ENCODE results near the gene PTGR3.

PTGR3 gene

DNA sequence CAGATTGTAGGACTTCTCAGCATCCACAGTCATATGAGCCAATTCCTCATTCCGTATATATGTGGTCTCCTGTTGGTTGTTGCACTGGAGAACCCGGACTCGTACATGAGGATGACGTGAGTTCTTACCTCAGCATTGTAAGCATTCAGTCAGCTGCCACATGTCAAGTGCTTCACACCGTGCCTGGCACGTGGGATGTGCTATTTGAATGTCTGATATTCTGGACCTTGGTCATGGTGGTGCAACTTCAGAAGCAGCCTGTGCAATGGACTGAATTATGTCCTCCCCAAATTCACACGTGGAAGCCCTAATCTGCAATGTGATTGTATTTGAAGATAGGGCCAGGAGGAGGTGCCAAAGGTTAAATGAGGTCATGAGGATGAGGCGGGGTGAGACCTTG, 32.1 kb downstream of the PTGR3 start:
- TF ChIP-seq ZNF501 (tag by site-specific recombination; IDR thresholded peaks at IDR 0.05): no peak
- no peak for TF ChIP-seq ZNF366 (tag by site-specific recombination; conservative IDR thresholded peaks at IDR 0.05)
- TF ChIP-seq ZNF169 (tag by site-specific recombination; IDR thresholded peaks at IDR 0.05): no peak
- TF ChIP-seq ZNF174 (tag by site-specific recombination; IDR thresholded peaks at IDR 0.05): no peak
- TF ChIP-seq ZSCAN30 (tag by site-specific recombination; IDR thresholded peaks at IDR 0.05): no peak
- TF ChIP-seq ZNF19 (tag by site-specific recombination; IDR thresholded peaks at IDR 0.05; ENCODE audit: low read depth): no peak
- TF ChIP-seq ZNF548 (tag by site-specific recombination; IDR thresholded peaks at IDR 0.05): no peak
- TF ChIP-seq, protein P1, sequence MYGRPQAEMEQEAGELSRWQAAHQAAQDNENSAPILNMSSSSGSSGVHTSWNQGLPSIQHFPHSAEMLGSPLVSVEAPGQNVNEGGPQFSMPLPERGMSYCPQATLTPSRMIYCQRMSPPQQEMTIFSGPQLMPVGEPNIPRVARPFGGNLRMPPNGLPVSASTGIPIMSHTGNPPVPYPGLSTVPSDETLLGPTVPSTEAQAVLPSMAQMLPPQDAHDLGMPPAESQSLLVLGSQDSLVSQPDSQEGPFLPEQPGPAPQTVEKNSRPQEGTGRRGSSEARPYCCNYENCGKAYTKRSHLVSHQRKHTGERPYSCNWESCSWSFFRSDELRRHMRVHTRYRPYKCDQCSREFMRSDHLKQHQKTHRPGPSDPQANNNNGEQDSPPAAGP (tag by site-specific recombination; IDR thresholded peaks at IDR 0.05): no peak
- no peak for TF ChIP-seq ZNF785 (tag by site-specific recombination; IDR thresholded peaks at IDR 0.05)
- TF ChIP-seq ZNF138 (tag by site-specific recombination; IDR thresholded peaks at IDR 0.05; ENCODE audit: borderline replicate concordance): no peak
- TF ChIP-seq, protein P2, sequence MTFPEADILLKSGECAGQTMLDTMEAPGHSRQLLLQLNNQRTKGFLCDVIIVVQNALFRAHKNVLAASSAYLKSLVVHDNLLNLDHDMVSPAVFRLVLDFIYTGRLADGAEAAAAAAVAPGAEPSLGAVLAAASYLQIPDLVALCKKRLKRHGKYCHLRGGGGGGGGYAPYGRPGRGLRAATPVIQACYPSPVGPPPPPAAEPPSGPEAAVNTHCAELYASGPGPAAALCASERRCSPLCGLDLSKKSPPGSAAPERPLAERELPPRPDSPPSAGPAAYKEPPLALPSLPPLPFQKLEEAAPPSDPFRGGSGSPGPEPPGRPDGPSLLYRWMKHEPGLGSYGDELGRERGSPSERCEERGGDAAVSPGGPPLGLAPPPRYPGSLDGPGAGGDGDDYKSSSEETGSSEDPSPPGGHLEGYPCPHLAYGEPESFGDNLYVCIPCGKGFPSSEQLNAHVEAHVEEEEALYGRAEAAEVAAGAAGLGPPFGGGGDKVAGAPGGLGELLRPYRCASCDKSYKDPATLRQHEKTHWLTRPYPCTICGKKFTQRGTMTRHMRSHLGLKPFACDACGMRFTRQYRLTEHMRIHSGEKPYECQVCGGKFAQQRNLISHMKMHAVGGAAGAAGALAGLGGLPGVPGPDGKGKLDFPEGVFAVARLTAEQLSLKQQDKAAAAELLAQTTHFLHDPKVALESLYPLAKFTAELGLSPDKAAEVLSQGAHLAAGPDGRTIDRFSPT (tag by site-specific recombination; IDR thresholded peaks at IDR 0.05): no peak
- TF ChIP-seq ZNF341 (tag by site-specific recombination; IDR thresholded peaks at IDR 0.05; ENCODE audit: low read depth): no peak
- no peak for TF ChIP-seq KLF9 (tag by site-specific recombination; IDR thresholded peaks at IDR 0.05; ENCODE audit: low read depth)
- TF ChIP-seq ZNF596 (tag by site-specific recombination; IDR thresholded peaks at IDR 0.05): no peak
- TF ChIP-seq ZNF302 (tag by site-specific recombination; IDR thresholded peaks at IDR 0.05; ENCODE audit: low read depth): no peak
- TF ChIP-seq ZNF114 (tag by site-specific recombination; IDR thresholded peaks at IDR 0.05): no peak
- no peak for TF ChIP-seq ZNF24 (tag by site-specific recombination; IDR thresholded peaks at IDR 0.05)
- CTCF ChIA-PET: interaction anchor here (0.6 kb wide), 1 partner anchor 296 kb away, joined by 3 read pairs; no protein-coding TSS in a partner anchor
- Histone ChIP-seq H3K27ac (ENCODE audit: extremely low read depth, low read depth, low read length) (no peak overlapping the region), H3K4me1 (ENCODE audit: control insufficient read depth, insufficient read depth, low read length) (no peaks in the 10 kb centered on the region), H3K36me3 (ENCODE audit: control insufficient read depth in 2 of 2, insufficient read depth in 1 of 2, low read length in 2 of 2) (no peaks in the 10 kb centered on the region), H3K4me3 (ENCODE audit: low read depth, low read length) (no peak overlapping the region), H3K9me3 (ENCODE audit: control insufficient read depth, insufficient read depth, low read depth, low read length) (no peaks in the 10 kb centered on the region)
- POLR2A ChIA-PET: no interaction called here

DNA sequence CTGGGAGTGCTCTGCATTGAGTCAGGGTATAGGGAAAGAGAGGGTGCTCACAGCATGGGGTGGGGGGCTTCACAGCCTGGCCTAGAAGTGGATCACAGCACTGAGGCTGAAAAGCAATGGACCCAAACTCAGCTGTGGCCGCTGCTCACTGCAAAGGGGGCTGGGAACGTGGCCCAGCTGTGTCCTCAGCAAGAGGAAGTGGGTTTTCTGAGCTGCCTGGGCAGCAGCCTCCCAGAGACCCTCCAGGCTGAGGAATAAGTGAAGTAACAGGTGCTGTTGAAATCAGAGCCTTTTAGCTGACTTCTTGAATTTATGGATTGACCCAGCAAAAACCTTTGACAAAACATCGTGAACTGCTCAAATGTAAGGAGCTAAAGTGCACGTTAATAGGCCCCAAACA, 35.2 kb downstream of the PTGR3 start:
- TF ChIP-seq ZNF391 (tag by site-specific recombination; IDR thresholded peaks at IDR 0.05; ENCODE audit: borderline replicate concordance, low read depth) (no peak), ZNF140 (tag by site-specific recombination; IDR thresholded peaks at IDR 0.05) (no peak), ZNF629 (tag by site-specific recombination; IDR thresholded peaks at IDR 0.05) (no peak)
- TF ChIP-seq, protein P3, sequence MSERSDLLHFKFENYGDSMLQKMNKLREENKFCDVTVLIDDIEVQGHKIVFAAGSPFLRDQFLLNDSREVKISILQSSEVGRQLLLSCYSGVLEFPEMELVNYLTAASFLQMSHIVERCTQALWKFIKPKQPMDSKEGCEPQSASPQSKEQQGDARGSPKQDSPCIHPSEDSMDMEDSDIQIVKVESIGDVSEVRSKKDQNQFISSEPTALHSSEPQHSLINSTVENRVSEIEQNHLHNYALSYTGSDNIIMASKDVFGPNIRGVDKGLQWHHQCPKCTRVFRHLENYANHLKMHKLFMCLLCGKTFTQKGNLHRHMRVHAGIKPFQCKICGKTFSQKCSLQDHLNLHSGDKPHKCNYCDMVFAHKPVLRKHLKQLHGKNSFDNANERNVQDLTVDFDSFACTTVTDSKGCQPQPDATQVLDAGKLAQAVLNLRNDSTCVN (tag by site-specific recombination; optimal IDR thresholded peaks at IDR 0.05): no peak
- POLR2A ChIA-PET: no interaction called here
- CTCF ChIA-PET: no interaction called here
- Histone ChIP-seq H3K4me1 (ENCODE audit: control insufficient read depth, insufficient read depth, low read length) (no peaks in the 10 kb centered on the region), H3K9me3 (ENCODE audit: control insufficient read depth, insufficient read depth, low read depth, low read length) (no peaks in the 10 kb centered on the region), H3K36me3 (ENCODE audit: control insufficient read depth in 2 of 2, insufficient read depth in 1 of 2, low read length in 2 of 2) (no peaks in the 10 kb centered on the region), H3K4me3 (ENCODE audit: low read depth, low read length) (no peak overlapping the region), H3K27ac (ENCODE audit: extremely low read depth, low read depth, low read length) (no peak overlapping the region)
